GM18867 (cell line): ENCODE data around the gene OR5A1.
"Not testable (repeated sequence)": the region's sequence is repeated elsewhere in the genome, so short reads cannot be mapped to it uniquely, and the experiment has no call there.

Experiments used
- ATAC-seq: cut with Tn5 transposase; IDR thresholded peaks from one replicate; pipeline ENCODE4 v1.9.1; 2021; ENCODE audit warnings: mild to moderate bottlenecking, moderate library complexity; ENCODE audit not compliant: unreplicated experiment

OR5A1 gene

DNA sequence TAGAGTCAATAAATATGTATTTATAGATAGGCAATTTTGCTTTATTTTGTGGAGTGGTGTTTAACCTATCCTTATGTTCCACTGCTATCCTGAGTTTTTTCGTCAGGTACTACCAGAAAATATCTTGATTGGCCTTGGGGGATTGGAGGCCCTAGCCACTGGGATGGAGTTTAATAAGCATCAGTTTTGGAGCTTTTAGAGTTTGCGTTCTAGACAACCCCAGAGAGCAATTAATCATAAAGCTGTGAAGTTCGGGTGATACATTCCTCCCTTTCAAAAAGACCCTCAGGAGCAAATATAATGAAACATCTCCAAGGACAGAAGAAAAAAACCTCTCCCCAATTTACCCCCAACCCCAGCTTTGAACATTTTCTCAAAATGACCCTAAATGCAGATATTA, at the start of gene OR5A1:
OR5A1 (plus strand) TSS at position 301 of the 400 bp plus-strand sequence. CDS start 6,700 bp downstream, outside the sequence.
- no peak for ATAC-seq

DNA sequence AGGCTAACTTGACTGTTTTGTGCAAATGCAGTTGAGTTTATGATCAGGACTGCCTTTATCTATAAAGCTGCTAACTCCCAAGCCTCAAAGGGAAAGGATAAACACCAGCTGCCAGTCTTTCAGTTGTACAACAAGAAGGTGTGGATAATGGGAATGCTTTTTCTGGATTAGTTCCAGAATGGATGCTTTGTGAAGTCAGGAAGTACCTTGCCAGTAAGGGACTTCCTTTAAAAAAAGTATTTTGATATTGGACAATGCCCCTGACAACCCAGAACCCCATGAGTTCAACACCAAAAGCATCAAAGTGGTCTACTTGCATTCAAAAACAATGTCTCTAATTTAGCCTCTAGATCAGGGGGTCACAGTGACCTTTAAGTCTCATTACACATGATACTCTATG, 42.1 kb upstream of the OR5A1 start:
- no peak for ATAC-seq

DNA sequence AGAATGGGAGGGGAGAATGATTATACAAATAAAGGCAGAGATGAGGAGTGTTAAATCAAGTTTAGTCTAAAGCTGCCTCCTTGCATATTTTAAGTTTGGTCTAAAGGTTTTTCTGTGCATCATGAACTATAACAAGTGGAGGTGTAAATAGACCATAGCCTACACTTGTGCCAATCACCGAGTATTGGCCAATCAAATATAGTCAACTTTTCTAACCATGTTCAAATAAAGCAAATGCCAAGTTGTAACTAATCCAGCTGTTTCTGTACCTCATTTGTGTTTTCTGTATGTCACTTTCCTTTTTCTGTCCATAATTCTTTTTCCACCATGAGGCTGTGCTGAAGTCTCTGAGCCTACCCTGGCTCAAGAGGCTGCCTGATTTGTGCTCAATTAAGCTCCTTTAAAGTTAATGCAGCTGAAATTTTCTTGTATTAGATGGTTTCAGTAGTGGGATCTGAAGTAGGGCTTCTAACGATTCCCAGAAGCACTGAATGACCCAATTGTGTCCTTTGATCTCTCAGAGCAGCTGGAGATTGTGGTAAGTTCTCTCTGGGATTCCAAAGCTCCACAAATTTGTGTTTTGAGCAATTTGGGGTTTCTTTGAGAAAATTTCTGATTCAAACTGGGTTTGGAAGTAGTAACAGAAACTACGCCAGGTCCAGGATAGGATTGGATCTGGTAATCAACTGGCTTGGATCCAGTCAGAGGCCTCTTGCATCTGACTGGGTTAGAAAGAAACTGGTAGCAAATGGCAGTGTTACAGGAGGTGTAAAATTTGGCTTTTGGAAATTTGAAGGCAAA, 35.6 kb upstream of the OR5A1 start:
- ATAC-seq, result no peak

DNA sequence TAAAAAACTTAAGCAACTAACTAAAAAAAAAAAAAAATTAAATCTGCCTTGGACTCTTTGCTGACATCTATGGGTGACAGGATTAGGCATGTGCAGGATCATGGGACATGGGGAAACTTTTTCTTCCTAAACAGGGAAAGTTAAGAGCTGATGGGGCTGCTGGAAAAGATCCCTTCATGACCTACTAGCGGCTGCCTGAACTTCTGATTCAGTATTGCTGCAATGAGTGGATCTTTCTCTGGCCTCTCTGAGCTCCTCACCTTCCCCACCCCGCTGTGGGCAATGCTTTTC, 35.1 kb upstream of the OR5A1 start:
- no peak for ATAC-seq

DNA sequence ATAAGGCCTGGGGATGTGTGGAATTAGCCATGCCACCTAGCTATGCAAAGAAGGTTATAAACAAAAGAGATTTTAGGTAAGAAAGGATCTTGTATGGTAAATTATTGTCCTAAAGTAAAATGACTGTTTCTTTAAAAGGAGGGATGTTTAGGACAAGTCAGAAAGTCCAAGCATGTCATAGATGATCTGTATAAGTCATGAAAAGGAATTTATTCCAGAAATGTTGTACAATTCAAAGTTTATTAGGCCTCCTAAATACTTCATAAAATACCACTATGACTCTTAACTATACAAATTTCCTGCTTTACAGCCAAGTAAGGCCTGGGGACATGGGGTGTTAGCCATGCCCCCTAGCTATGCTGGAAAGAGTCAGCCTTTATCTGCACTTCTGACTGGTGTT, 32.7 kb upstream of the OR5A1 start:
- no peak for ATAC-seq

DNA sequence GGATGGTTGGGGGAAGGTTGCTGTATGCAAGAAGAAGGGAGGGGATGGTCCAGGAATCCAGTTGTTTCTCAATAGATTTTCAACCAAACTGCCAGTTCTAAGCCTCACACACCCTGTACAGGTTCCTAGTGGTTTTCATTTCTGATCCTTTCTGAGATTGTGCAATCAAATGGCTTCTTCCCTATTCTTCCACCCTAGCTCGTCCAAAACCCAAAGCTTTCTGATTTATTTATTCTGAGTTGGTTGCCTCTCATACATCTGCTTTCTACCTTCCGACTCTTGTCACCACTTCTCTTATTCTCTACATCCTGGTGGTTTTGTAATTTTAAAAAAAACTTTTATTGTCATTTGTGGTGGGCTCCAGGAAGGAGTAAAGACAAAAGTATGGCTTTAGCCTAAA, 22.6 kb upstream of the OR5A1 start:
- no peak for ATAC-seq

DNA sequence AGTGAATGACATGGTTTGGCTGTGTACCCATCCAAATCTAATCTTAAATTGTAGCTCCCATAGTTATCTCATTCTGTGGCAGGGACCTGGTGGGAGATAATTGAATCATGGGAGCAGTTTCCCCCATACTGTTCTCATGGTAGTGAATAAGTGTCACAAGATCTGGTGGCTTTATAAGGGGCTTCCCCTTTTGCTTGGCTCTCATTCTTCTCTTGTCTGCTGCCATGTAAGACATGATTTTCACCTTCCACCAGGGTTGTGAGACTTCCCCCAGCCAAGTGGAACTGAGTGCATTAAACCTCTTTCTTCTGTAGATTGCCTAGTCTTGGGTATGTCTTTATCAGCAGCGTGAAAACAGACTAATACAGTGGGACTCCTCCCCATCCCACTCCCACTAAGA, 21.2 kb upstream of the OR5A1 start:
- ATAC-seq, result no peak

DNA sequence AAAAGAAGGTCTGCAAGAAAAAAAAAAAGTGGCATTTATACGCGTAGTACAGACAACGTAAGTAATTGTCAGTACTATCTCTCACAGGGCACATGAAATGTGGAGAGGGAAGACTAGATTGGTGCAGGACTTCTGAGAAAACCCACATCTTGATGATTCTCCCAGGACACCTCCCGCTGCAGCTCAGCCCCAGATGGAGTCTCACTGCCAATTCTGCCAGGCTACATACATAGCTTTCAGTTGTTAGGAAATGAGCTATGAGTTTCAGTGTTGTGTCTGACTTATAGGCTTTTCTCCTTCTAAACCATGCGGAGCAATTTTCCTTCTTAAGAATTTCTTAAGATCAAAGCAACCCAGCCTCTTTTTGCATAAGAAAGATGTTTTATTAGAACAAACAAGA, 19.7 kb upstream of the OR5A1 start:
- ATAC-seq, result no peak

DNA sequence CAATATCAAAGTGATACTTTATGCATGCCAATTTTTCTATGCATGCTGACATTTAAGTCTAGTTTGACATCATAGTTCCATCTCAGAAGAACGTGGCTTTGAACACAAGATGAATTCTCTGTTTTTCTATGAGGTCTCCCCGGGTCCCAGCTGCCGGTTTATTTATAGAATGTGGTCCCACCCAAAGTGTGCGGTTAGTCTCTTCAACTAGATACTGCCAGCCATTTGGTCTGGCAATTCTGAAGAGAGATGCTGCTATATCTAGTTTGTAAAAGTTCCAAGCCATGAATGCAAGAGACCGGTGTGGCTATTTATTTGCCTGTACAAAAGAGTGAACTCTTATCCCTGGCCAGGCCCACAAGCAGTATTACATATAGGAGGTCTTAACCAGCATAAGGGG, 19.2 kb upstream of the OR5A1 start:
- no peak for ATAC-seq

DNA sequence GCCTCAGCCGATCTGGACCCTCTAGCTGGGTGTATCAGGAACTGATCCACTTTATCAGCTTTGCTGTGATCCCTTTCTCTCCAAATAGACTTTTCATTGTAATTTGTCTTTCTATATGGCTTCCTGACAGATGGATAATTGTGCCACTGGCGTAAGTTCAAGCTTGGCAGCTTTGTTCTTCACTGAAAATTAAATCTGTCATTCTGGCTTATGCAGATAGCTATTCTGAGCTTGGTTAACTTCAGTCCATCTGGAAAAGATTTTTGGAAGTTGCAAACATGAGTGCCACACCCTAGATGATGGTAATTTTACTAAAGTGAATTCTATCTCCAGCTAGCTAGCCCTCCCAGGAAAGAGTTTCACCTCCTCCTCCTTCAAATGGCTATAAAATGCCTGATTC, 18.1 kb upstream of the OR5A1 start:
- no peak for ATAC-seq

DNA sequence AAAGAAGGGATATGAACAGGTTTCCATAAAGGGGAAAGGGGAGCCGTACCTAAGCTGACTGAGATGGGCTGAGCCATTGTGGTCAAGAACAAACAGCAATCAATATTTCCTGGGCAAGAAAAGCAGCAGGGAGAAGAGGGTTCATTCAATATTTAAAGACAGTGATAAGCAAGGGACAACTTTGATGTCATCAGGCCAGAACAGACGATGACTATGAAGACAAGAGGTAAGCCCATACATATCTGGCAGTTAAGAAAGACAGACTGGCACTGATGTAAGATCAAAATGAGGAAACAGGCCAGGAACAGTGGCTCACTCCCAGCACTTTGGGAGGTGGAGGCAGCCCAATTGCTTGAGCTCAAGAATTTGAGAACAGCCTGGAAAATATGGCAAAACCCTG, 12.4 kb upstream of the OR5A1 start:
- no peak for ATAC-seq

DNA sequence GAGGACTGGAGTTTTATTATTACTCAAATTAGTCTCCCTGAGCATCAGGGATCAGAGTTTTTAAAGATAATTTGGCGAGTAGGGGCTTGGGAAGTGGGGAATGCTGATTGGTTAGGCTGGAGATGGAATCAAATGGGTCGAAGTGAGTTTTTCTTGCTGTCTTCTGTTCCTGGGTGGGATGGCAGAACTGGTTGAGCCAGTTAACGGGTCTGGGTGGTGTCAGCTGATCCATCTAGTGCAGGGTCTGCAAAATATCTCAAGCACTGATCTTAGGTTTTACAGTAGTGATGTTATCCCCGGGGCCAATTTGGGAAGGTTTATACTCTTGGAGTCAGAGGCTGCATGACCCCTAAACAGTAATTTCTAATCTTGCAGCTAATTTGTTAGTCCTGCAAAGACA, 11.1 kb upstream of the OR5A1 start:
- ATAC-seq, result no peak

DNA sequence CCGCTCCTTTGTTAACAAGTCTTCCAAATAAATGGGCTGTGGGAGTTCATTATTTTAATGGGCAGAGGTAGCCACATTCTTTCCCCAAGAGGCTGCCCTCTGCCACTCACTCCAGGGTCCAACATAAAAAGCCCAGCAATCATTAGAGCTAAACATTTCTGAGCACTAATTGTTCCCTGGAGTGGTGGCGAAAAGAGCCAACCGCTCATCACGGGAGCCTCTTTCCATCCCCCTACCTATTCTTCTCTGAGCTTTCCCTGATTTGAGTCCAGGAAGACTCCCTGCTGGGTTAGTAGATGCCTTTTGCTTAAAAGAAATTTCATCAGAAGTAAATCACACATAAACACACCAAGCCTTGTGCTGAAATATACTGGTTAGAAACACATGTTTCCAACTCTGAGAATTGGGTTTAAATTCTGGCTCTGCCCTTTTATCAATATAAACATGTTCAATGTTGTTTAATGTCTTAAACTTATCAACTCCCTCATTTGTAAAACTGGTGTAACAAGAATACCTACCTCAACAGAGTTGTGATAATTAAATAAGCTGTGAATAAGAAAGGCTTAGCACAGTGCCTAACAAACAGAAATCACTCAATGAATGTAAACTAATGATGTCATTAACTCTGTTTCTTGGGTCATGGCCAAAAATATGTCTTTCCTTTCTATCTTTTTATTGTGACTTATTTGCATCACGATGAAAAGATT, 9.8 kb upstream of the OR5A1 start, which contains the start of gene OR5A2:
OR5A2 (minus strand) TSS at position 53 of the 707 bp plus-strand sequence. CDS start 3,460 bp downstream, outside the sequence.
- no peak for ATAC-seq

DNA sequence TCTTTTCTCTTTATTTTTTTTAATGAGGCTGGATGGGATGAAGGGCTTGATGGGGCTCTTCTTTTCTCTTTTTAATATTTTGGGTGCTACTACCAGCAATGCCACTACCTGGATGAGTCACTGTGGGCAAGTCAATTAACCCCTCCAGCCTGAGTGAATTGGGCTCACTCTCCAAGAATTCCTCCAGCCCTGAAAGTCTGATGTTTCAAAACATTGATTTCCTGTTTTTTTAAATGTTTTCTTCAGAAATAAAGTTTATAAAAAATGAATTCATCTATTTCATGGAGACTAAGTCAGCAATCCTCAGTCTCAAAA, 9.2 kb upstream of the OR5A1 start:
- ATAC-seq, result no peak

DNA sequence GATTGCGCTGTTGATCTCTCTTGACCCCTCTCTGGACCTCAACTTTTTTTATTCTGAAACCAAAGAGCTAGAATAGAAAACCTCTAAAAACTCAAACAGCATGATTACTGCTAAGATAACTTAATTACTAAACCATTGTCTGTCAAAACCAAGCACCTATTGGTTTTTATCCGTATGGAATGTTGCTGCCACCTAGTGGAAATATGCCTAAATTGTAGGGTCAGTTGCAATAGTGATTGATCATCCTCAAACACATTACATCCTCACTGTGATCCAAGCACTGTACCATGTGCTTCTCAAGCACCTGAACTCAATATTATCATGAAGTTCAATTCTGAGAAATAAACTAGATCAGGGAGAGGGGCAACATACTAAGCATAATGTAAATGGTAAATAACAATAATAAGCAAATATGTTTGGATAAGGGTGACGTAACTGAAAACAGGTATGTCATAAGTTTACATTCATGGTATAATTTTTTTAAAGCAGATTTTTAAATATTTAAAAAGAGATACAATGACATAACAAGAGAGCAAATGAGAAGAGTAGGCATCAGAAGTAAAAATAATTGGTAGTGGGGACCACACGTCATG, 6.2 kb upstream of the OR5A1 start:
- peak; percentile 82 for ATAC-seq

DNA sequence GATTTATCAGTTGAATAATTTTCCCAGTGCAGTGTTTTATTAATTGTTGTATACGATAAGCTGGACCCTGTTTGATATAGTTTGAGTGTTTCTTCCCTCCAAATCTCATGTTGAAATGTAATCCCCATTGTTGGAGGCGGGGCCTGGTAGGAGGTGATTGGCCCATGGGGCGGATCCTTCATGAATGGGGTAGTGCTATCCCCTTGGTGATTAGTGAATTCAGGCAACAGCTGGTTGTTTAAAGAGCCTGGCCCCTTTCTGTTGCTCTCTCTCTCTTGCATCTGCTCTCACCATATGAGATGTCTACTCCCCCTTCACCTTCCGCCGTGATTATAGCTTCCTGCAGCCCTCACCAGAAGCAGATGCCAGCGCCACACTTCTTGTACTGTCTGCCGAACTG, 1.5 kb downstream of the OR5A1 start:
- ATAC-seq, result no peak

DNA sequence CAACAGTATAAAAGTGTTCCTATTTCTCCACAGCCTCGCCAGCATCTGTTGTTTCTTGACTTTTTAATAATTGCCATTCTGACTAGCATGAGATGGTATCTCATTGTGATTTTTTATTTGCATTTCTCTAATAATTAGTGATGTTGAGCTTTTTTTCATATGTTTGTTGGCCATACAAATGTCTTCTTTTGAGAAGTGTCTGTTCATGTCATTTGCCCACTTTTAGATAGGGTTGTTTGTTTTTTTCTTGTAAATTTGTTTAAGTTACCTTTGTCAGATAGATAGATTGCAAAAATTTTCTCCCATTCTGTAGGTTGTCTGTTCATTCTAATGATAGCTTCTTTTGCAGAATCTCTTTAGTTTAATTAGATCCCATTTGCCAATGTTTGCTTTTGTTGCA, 9.4 kb downstream of the OR5A1 start:
- not testable (repeated sequence) for ATAC-seq

DNA sequence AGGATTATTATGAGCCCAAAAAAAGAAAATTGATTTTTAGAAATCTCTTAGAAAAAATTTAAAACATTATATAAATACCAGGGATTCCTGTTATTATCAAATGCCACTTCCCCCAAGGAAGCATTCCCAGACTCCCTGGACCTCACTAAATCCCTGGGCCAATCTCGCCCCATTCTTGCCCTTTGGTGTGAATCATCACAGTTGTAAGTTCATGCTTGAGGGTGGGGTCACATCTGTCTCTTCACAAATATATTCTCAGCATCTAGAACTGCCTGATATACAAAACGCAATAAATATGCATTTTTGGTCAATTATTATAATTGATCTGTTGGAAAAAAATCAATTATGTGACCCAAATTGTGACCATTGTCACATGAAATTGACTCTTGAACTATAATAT, 12.2 kb downstream of the OR5A1 start:
- no peak for ATAC-seq

DNA sequence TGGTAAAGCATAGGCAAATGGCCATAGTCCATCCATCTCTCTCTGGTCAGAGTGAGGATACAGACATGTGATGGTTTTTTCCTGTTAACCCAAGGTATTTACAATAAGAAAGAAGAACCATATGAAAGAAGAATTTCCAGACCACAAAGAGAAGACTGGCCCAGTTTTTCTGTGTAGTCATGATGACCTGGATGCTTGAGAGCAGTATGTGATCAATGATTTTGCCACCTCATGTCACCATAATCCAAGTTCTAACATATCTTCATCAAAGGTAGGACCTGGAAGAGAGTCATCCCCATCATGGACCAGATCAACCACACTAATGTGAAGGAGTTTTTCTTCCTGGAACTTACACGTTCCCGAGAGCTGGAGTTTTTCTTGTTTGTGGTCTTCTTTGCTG, 20.4 kb downstream of the OR5A1 start, which contains the start of gene OR4D6:
OR4D6 (plus strand) TSS at position 301 of the 400 bp plus-strand sequence; CDS start at position 301, 0 bp downstream.
- no peak for ATAC-seq

DNA sequence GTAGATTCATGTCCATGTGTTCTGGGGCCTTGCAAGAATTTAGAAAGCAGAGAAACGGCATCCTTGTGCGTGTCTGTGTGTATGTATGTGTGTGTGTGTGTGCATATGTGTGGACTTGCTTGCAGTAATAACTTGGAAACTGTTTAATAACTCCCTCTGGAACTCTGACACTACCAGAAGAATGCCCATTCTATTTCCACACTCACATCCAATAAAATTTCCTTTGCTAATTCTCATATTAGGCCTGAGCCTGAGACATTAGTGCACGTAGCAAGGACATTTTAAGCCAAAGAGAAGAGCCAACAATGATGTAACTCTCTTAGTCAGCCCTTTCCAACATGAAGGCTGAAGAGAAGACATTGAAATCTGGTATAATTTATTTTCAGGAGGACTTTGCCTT, 23.6 kb downstream of the OR5A1 start:
- ATAC-seq, result no peak

DNA sequence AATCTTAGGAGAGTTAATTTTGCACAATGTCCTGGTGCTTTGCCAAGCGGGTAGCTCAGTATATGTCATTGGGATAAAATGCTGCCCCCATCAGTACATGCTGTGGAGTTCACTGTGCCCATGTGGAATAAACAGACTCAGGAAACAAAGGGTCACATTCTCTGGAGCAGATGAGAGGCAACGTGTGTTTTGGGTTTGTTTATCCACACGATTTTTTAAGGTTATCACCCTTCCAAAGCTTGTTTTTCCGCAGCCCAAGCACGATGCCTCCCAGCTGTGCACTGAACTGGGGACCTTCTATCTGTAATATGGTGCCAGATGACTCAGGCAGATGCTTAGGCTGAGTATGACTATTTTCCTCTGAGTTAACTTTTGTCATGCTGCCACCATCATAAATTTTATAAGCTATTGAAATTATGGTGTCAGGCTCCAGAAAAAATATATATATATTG, 26.9 kb downstream of the OR5A1 start:
- ATAC-seq, result no peak

DNA sequence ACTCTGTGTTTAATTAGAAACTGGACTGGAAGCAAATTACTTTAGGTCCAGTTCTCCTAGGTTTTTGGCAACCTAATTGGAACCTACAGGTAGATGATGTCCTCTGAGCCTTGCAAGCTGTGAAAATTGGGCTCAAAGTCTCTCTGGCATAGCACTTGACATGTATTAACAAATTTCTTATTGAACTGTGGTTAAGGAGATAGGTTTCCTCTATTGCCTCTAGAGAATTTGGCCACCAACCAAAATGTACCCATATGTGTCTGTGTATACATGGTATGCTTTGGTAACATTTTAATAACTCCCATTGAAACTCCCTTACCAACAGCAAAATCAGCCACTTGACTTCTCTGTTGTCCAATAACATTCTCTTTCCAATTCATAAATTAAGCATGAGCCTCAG, 36.7 kb downstream of the OR5A1 start, which contains the start of gene OR4D10:
OR4D10 (plus strand) TSS at position 301 of the 400 bp plus-strand sequence. CDS start 4,115 bp downstream, outside the sequence.
- no peak for ATAC-seq
